HL-60 (cell line): ENCODE measurements around the gene GRIA2.

ENCODE experiments used
- DNase-seq, 2 experiments: peaks; one replicate each; pipeline ENCODE4 v3.0.0-alpha.2; 2010 to 2020; ENCODE audit warnings: low read depth in 1 of 2, low spot score in 1 of 2
- H3K27ac ChIP-seq: fragments of 250-450 bp; sonication (Bioruptor Pico); replicated peaks from 2 replicates; pipeline ENCODE4 v1.5.1; 2020; ENCODE audit warnings: mild to moderate bottlenecking, moderate library complexity
- H3K27me3 ChIP-seq: fragments of 250-450 bp; sonication (Bioruptor Pico); 2 replicates; pipeline ENCODE4 v1.5.1; 2021; ENCODE audit warnings: mild to moderate bottlenecking, moderate library complexity; ENCODE audit not compliant: insufficient read depth, poor library complexity, severe bottlenecking
- H3K4me3 ChIP-seq: replicated peaks from 2 replicates; pipeline ENCODE4 v1.5.1; 2011; ENCODE audit warnings: mild to moderate bottlenecking, control low read depth, low read length; ENCODE audit not compliant: insufficient read depth
- GABPA ChIP-seq: IDR thresholded peaks from 2 replicates; pipeline ENCODE4 v1.6.1; 2012; ENCODE audit warnings: low read depth
- POLR2AphosphoS5 ChIP-seq: IDR thresholded peaks from 2 replicates; pipeline ENCODE4 v1.6.1; 2012; ENCODE audit warnings: low read depth
- SPI1 ChIP-seq: IDR thresholded peaks from 2 replicates; pipeline ENCODE4 v1.6.1; 2012; ENCODE audit warnings: low read depth, mild to moderate bottlenecking, borderline replicate concordance
- TF ChIP-seq, protein P1 (sequence below): IDR thresholded peaks from one replicate; pipeline ENCODE4 v1.5.1; 2011; ENCODE audit warnings: low read length, control low read depth, inconsistent platforms; ENCODE audit not compliant: insufficient read depth
- TF ChIP-seq, protein P2 (sequence below): IDR thresholded peaks from 2 replicates; pipeline ENCODE4 v1.6.1; 2012; ENCODE audit warnings: low read depth; ENCODE audit not compliant: insufficient replicate concordance

GRIA2 gene

DNA sequence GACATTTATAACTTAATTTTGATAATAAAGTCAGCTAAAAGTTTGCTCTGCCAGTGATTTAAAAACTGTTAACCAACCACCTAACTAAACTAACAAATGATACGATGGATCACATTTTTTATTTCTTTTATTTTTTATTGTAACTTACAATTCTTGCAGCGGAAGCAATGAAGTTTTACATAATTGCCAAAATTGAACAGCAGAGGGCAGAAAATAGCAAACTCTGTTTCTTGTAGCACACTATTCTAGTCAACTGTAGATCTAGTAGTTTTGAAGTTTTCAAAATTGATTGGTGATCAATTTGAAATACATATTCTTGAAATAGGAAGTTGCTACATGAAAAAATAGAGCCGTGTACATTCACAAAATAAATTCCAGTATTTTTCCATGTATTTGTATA lies 2.8 kb upstream of the GRIA2 start:
- no peak overlapping the region for H3K27ac ChIP-seq
- no peak for DNase-seq
- no peak overlapping the region for H3K4me3 ChIP-seq
- TF ChIP-seq, protein P1, sequence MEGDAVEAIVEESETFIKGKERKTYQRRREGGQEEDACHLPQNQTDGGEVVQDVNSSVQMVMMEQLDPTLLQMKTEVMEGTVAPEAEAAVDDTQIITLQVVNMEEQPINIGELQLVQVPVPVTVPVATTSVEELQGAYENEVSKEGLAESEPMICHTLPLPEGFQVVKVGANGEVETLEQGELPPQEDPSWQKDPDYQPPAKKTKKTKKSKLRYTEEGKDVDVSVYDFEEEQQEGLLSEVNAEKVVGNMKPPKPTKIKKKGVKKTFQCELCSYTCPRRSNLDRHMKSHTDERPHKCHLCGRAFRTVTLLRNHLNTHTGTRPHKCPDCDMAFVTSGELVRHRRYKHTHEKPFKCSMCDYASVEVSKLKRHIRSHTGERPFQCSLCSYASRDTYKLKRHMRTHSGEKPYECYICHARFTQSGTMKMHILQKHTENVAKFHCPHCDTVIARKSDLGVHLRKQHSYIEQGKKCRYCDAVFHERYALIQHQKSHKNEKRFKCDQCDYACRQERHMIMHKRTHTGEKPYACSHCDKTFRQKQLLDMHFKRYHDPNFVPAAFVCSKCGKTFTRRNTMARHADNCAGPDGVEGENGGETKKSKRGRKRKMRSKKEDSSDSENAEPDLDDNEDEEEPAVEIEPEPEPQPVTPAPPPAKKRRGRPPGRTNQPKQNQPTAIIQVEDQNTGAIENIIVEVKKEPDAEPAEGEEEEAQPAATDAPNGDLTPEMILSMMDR = peak; percentile 16
- TF ChIP-seq GABPA (no peak), SPI1 (no peak), POLR2AphosphoS5 (no peak)
- TF ChIP-seq, protein P2, sequence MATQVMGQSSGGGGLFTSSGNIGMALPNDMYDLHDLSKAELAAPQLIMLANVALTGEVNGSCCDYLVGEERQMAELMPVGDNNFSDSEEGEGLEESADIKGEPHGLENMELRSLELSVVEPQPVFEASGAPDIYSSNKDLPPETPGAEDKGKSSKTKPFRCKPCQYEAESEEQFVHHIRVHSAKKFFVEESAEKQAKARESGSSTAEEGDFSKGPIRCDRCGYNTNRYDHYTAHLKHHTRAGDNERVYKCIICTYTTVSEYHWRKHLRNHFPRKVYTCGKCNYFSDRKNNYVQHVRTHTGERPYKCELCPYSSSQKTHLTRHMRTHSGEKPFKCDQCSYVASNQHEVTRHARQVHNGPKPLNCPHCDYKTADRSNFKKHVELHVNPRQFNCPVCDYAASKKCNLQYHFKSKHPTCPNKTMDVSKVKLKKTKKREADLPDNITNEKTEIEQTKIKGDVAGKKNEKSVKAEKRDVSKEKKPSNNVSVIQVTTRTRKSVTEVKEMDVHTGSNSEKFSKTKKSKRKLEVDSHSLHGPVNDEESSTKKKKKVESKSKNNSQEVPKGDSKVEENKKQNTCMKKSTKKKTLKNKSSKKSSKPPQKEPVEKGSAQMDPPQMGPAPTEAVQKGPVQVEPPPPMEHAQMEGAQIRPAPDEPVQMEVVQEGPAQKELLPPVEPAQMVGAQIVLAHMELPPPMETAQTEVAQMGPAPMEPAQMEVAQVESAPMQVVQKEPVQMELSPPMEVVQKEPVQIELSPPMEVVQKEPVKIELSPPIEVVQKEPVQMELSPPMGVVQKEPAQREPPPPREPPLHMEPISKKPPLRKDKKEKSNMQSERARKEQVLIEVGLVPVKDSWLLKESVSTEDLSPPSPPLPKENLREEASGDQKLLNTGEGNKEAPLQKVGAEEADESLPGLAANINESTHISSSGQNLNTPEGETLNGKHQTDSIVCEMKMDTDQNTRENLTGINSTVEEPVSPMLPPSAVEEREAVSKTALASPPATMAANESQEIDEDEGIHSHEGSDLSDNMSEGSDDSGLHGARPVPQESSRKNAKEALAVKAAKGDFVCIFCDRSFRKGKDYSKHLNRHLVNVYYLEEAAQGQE = no peak
- peaks cover 16% of the 10 kb centered on the region for H3K27me3 ChIP-seq

DNA sequence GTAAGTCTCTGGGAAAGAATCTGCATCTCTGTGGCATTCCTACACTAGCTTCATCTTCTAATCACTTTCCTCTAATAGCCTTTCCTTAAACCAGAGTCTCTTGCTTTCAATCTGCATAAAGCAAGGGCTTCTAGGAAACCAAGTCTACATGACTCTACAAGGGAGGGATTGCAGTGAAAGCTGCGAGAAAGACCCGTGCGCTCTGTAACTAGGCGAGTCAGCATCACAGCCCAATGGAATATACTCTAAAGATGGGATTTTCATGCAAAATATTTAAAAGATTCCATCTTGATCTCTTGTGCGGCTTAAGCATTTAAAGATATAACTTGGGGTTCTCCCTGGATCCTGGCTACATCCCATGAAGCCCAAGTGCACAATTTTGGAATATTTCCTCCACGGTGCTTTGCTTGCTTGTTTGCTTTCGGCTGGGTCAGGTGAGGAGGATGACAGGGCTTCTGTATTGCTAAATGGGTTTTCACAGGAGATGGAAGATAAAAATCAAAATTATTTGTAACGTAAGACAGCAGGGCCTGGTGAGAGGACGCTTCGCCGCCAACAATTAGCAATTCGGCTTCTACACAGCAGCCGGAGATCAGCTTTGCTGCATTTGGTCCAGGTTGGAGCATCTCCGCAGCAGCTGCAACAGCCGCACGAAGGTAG lies 687 bp upstream of the GRIA2 start:
- DNase-seq = no peak
- no peak for TF ChIP-seq POLR2AphosphoS5
- TF ChIP-seq, protein P1 = no peak
- TF ChIP-seq, protein P2 = no peak
- TF ChIP-seq GABPA = no peak
- TF ChIP-seq SPI1 = no peak
- H3K4me3 ChIP-seq = no peak overlapping the region

DNA sequence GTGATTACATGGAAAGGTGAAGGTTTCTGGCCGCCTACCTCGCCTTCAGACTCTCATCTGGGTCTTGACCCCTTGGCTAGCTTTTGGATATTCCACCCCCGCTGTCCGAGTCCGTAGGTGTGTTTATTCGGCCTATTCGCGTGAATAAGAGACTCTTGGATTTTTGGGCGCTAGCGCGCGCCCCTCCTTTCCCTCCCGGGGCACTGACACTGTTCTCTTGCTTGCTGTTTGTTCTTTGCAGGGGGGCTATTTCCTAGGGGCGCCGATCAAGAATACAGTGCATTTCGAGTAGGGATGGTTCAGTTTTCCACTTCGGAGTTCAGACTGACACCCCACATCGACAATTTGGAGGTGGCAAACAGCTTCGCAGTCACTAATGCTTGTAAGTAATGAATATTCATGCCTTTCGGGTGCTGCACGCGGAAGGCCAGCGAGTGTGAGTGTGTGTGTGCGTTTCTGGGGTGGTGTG lies 932 bp downstream of the GRIA2 start:
- Histone ChIP-seq H3K27ac (no peak overlapping the region), H3K27me3 (peaks cover 22% of the 10 kb centered on the region), H3K4me3 (no peak overlapping the region)
- DNase-seq = no peak
- TF ChIP-seq, protein P2 = no peak
- no peak for TF ChIP-seq GABPA
- no peak for TF ChIP-seq SPI1
- TF ChIP-seq, protein P1 = no peak
- no peak for TF ChIP-seq POLR2AphosphoS5

More for the DNA sequence above, 687 bp upstream of the GRIA2 start:
- peaks cover 22% of the 10 kb centered on the region for H3K27me3 ChIP-seq
- H3K27ac ChIP-seq = no peak overlapping the region
